Muscle of arm (tissue), 14 donors: ENCODE measurements around the gene MED29. TPM values are rescaled to one million over a fixed set of nuclear protein-coding genes. Genes with fewer than 3 reads are reported as not detected.

Source experiments
- DNase-seq: peaks from one replicate; pipeline ENCODE4 v3.0.0-alpha.2; 2013
- long read RNA-seq, 11 donors: transcript quantifications; one replicate each; lab custom pipeline, GENCODE V29; 2026
- polyA plus RNA-seq, 12 donors: library from polyadenylated mRNA; unstranded; fragments of 120-200 nt; gene quantifications; one replicate each; pipeline ENCODE4 v1.2.1, GENCODE V29; 2013; ENCODE audit not compliant: insufficient read length in 12 of 12

The MED29 gene
- 10 to 100 TPM in 11 of 12 donors, not detected in 1; 14.8 to 35.2 (median 22.9) TPM for polyA plus RNA-seq
- long read RNA-seq, donor 1, transcript MED29-201 (4 exons, 3,653 nt), result major isoform, 20 of 21 reads
- long read RNA-seq, donor 1, partial matches to known transcripts, result 0 of 21 reads
- long read RNA-seq, donor 1, other reads (novel, unspliced or antisense), result 0 of 21 reads
- long read RNA-seq, donor 2, transcript MED29-201 (4 exons, 3,653 nt), result major isoform, 12 of 12 reads
- long read RNA-seq, donor 2, partial matches to known transcripts, result 0 of 12 reads
- long read RNA-seq, donor 2, other reads (novel, unspliced or antisense), result 0 of 12 reads
- long read RNA-seq, donor 3, transcript MED29-201 (4 exons, 3,653 nt), result major isoform, 5 of 5 reads
- long read RNA-seq, donor 3, partial matches to known transcripts, result 0 of 5 reads
- long read RNA-seq, donor 3, other reads (novel, unspliced or antisense), result 0 of 5 reads
- long read RNA-seq, donor 4, transcript MED29-201 (4 exons, 3,653 nt), result major isoform, 5 of 5 reads
- long read RNA-seq, donor 4, partial matches to known transcripts, result 0 of 5 reads
- long read RNA-seq, donor 4, other reads (novel, unspliced or antisense), result 0 of 5 reads
- long read RNA-seq, donor 5, transcript MED29-201 (4 exons, 3,653 nt), result major isoform, 23 of 24 reads
- long read RNA-seq, donor 5, partial matches to known transcripts, result 0 of 24 reads
- long read RNA-seq, donor 5, other reads (novel, unspliced or antisense), result 0 of 24 reads
- long read RNA-seq, donor 6, transcript MED29-201 (4 exons, 3,653 nt), result major isoform, 11 of 11 reads
- long read RNA-seq, donor 6, partial matches to known transcripts, result 0 of 11 reads
- long read RNA-seq, donor 6, other reads (novel, unspliced or antisense), result 0 of 11 reads
- long read RNA-seq, donor 7, transcript MED29-201 (4 exons, 3,653 nt), result major isoform, 12 of 13 reads
- long read RNA-seq, donor 7, partial matches to known transcripts, result 0 of 13 reads
- long read RNA-seq, donor 7, other reads (novel, unspliced or antisense), result 0 of 13 reads
- long read RNA-seq, donor 8, transcript MED29-201 (4 exons, 3,653 nt), result major isoform, 31 of 31 reads
- long read RNA-seq, donor 8, partial matches to known transcripts, result 0 of 31 reads
- long read RNA-seq, donor 8, other reads (novel, unspliced or antisense), result 0 of 31 reads
- long read RNA-seq, donor 9, partial matches to known transcripts, result 0 of 2 reads
- long read RNA-seq, donor 9, other reads (novel, unspliced or antisense), result 0 of 2 reads
- long read RNA-seq, donor 10, transcript MED29-201 (4 exons, 3,653 nt), result major isoform, 10 of 10 reads
- long read RNA-seq, donor 10, partial matches to known transcripts, result 0 of 10 reads
- long read RNA-seq, donor 10, other reads (novel, unspliced or antisense), result 0 of 10 reads
- long read RNA-seq, donor 11, transcript MED29-201 (4 exons, 3,653 nt), result major isoform, 12 of 13 reads
- long read RNA-seq, donor 11, partial matches to known transcripts, result 0 of 13 reads
- long read RNA-seq, donor 11, other reads (novel, unspliced or antisense), result 0 of 13 reads

GRCh38 chr19:39390751-39391437 is at the start of gene MED29, which contains the start of gene PAF1:
Gene MED29 (plus strand): TSS chr19:39391378. CDS start chr19:39391423, 45 bp downstream.
Gene PAF1 (minus strand): TSS chr19:39391106. CDS start chr19:39390864, 242 bp downstream.
- DNase-seq, result peak; percentile 100

GRCh38 chr19:39341719-39342604 is 49.2 kb upstream of the MED29 start, which contains the start of gene SAMD4B:
Gene SAMD4B (plus strand): TSS chr19:39342421. CDS start chr19:39356894, 14,473 bp downstream.
- peak; percentile 98 for DNase-seq

- no peak for DNase-seq
These were observed 48.4 kb upstream of the MED29 start for GRCh38 chr19:39342647-39343305.

DNA sequence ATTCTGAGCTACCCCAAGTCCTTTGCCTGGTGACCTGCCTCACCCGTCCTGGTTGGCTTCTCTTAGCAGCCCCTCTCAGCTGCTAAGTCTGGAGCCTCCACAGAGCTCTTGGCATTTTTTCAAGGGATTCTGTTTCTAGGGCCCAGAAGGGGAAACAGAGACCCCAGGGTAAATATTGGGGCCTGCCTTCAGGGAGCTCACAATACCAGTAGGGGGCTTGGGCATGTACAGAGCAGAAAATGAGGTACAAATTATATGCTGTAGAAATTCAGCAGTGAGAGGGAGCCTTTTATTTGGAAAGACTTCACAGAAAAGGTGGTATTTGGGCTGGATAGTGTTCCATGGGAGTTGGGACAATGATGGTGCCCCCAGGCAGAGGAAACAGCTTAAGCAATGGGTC is 45.2 kb upstream of the MED29 start:
- no peak for DNase-seq

DNA sequence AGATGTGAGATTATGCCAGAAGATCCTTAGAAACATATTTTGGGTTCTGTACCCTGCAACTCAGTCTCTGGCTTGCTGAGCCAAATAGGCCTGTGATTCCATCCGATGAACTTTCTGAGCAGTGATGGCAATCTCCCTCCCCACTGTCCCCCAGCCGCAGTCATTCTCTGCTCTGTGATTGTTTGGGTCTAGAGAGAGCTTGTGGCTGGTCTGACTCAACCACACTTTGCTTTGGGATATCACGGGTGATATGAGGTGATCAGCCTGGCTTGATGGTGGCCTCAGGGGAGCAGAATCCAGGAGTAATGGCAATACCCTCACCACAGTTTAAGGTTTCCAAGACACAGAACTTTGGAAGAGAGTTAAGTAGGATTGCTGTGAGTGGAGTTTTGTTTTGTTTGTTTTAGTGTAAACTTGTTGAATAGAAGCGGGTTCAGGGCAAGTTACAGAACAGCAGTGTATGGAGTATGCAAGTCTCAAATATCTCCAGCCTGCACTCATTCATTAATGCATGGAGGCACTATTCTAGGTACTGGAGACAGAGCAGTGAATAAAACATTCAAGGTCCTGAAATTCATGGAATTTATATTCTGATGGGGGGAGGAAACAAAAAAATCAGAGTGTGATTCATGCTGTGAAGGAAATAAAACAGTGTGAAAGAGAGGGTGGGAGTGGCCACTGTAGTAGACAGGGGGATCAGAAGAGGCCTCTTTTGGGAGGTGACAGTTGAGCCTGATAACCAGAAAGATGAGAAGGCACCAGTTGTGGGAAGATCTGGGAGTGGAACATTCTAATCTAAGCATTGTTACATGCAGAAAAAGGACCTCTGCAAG is 43.6 kb upstream of the MED29 start:
- no peak for DNase-seq

- DNase-seq, result no peak
These were observed 41.9 kb upstream of the MED29 start for GRCh38 chr19:39349326-39349725.

DNA sequence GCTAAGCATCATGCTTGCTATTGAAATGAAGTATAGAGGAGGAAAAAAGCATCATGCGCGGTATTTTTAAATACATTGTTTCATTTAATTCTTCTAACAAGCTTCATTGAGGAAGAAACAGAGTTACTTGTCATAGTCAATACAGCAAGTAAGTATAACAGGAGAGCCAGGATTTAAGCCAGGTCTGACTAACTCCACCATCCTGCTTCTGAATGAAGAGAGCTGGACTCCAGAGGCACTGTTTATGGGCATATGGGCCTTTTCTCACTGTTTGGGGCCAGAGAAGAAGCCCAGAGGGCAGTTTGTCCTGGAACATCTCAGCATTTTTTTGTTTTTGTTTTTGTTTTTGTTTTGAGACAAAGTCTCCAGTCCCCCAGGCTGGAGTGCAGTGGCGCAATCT is 41.0 kb upstream of the MED29 start:
- no peak for DNase-seq

DNA sequence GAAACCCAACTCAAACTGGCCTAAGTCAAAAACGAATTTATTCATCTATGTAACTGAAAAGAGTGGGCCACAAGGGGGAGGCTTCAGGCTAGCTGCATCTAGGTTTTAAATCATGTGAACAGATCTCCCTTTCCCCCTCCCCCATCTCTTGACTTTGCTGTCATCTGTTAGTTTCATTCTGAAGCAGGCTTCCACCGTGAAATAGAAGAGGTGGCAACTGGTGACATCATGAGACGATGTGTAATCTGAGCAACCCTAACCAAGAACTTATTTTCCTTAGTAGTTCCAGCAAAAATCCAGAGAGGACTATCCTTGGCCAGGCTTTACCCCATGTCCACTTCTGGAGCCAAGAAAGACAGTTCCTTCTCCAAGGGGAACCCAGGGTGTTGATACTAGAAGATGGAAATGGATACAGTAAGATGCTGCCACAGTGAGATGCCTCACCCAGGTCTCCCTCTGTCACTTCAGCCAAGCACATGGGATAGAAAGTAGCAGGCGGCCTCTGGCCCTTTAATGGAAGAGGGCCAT is 39.6 kb upstream of the MED29 start:
- DNase-seq, result no peak

DNA sequence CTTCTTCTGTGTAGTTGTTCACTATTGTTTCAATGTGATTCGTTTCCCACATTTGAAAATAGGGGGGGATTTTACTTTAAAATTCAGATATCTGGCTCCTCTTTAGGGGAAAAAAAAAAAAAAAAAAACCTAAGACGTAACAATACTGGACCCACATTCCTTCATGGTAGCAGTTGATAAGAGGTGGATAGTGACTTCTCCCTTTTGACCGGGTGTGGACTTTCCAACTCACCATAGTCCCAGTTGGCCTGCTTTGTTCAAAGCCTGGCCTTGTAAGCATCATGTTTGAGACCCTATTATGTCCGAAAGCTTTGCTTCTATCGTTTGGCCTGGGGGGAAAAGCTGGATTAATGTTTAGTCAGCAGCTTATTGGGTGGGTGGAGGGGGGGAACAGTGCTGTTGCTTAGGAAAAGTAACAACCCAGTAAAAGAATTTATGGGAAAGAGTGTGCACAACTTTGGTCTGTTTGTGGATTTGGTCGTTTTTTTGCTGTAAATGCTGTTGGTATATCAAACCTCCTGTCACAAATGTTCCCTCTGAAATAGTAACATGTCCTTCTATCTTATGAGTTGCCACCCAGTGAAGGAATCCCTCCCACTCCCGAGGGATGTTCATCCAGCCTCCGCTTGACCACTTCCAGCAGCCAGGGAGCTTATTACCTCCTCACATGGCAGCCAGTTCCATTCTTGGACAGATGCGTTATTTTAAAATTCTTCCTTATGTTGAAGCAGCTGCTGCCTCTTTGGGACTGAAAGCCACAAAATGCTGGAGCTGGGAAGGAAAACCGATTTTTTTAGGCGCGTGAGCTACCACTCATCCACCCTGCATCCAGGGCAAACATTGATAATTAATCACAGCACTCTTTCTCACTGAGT is 38.6 kb upstream of the MED29 start:
- peak; percentile 49 for DNase-seq

DNA sequence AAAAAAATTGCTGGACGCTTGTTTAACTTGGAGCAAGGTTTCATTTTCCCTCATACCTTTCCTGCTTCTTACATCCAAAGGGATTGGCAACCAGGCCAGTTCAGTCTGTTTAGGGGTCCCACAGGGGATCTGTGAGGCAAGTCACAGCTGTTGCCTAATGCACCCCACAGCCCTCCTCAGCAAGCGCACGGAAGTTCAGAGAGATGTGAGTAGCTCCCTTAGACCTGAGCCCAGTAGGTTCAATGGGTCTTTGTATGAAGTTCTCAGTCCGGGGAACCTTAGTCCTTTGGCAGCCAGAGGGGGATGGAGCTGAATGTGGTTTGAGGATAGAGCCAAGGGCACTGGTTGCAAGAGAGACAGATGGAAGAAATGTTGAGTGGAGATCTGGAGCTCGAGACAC is 35.9 kb upstream of the MED29 start:
- DNase-seq, result no peak

- DNase-seq, result no peak
These were observed 35.1 kb upstream of the MED29 start for GRCh38 chr19:39356073-39356472.

DNA sequence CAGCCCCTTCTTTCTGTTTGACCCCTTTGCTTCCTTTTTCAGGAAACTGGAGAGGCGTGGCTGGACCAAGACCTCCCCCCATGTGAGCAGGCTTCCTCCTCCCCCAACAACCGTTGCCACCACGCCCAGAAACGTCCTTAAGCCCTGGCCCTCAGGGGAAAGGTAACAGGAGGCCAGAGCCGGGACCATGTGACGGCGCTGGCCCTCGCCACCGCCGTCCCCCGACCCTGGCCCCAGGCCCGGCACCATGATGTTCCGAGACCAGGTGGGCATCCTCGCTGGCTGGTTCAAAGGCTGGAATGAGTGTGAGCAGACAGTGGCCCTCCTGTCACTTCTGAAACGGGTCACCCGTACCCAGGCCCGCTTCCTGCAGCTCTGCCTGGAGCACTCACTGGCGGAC is 34.5 kb upstream of the MED29 start:
- DNase-seq, result no peak

- DNase-seq, result no peak
These were observed 32.2 kb upstream of the MED29 start for GRCh38 chr19:39359026-39359425.

- no peak for DNase-seq
These were observed 30.6 kb upstream of the MED29 start for GRCh38 chr19:39360599-39360998.

DNA sequence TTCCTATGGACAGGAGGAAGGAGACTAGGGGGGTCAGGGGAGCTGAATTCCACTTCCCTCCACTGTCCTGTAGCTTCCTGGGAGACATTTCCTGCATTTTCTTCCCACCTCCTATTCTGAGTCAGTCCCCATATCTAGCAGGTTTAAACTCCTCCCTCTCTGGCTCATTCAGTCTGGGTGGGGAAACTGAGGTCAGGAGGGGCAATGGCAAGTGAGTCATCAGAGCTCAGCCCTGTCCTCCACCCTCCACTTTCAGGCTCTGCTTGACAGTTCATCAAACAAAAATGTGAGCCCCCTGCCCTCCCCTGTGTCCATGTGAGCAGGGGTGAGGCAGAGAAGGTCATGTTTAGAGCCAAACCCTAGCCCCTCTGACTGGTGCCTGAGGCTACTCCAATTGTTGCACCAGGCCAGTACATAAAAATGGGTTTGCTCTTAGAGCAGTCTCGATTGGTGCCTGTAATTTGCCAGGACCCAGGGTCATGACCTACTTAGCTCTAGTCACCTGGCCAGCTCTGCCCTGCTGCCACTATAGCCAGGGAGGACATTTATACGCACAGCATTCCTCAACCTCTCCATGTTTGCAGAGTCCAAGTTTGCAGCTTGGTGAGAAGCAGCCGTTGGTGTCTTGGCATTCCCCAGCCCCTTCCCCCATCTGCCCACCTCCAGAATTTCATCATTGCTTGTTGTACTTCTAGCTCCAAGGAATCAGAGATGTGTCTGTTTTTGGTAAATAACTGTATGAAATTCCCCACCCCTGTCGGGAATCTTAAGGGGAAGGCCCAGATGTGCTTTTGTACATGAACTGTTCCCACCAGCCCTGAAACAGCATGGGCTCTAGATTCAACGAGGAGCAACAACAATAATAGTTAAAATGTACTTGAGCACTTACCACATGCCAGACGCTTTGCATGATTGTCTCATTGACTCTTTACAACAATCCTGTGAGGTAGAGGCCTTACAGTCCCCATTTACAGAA is 28.2 kb upstream of the MED29 start:
- DNase-seq, result no peak
